HG03342 (cell line): ENCODE results near the gene GPA33.

Source experiments
- ATAC-seq: cut with Tn5 transposase; IDR thresholded peaks from one replicate; pipeline ENCODE4 v1.9.1; 2021; ENCODE audit warnings: mild to moderate bottlenecking, moderate library complexity; ENCODE audit not compliant: unreplicated experiment

The GPA33 gene

DNA sequence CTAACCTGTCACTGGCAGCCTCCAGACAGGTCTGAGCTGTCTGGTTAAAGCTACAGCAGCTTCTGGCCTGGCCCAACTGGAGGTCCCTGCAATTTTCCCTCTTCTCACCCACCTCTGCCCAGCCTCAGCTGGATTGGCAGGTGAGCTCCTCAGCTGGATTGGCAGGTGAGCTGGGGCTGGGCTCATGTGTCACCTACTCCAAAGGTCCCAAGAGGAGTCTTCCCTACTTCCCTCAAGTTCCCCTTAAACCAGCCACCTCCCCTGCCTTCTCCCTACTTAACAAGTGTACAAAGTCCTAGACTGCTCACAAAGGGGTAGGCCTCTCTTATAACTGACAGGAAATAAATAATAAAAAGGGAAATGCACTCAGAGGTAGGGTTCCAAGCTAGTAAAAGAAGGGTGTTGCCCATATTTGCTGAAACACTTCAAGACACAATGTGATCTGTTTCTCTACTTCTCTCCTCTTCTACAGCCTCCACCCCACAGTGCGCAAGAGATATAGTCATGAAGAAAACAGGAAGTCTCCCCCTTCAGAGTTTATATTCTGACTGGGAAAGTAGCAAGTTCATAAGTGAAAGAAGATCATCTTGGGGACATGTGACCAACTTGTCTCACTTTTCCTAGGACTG, at the start of gene GPA33:
TSS of gene GPA33 (minus strand) at position 64 of the 629 bp plus-strand sequence. CDS start 90 bp downstream, outside the sequence.
- ATAC-seq = no peak

DNA sequence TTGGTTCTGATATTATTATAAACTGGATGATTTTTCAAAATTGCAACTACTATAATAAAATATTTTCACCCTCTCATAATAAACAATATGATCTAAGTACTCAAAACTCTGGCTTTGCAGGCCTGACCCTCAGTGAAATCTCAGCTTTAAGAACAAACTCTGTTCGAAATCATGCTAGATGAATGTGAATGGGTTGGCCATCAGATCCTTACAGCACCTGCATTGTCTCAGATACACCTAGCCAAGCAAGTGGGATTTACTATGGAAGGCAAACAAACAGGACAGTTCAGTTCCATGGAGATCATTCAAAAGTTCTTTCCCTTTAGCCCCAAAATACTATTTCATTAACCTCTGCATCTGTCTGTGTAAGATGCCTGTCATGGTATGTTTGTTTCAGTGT, 48.5 kb upstream of the GPA33 start:
- no peak for ATAC-seq

DNA sequence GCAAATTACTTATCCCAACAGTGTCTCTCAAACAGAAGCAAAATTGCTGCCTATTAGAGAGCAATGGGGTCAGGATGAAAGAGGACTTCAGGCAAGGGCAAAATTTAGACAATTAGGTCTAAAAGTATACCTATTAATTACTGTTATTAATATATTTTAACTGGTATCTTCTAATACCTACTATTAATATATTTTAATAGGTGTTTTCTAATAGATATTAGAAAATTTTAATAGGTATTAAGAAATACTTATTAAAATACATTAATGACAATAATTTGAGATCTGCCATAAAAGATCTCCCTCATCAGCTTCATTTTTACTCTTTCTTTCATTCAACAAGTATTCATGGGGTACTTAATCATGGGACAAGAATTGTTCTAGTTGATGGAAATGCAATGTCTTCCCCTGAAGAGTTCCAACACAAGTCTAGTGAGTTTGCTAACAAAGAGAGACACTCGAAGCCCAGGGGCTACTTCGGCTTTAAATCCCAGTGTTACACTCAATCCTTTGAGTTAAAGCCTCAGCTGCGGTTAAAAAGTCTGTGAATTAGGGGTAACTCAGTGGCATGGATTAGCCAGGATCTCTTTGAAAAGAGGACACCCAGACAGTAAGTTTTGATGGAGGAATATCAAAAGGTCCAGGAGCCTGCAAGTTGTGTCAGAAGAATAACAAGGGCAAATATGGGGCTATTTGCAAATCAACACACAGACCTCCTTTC, 47.8 kb upstream of the GPA33 start:
- no peak for ATAC-seq

DNA sequence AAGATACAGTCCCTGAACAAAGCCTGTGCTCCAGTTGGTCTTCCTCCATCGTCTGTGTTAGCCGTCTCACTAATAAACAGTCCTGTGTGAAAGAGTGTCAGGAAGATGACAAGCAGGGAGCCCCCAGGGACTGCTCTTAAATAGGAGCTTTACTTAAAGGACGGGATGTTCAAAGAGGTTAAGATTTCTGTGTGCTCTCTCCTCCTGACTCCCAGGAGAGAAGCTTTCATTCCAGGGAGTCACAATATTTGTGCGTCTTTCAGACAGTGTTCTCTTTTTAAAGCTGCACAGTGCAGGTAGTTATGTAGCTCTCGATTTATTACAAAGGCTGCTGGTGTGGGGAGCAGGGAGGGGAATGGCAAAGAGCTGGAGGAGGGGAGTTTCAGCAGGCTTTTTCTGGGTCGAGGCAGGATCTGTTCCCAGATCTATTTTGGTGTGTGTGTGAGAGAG, 47.2 kb upstream of the GPA33 start:
- ATAC-seq = no peak

- no peak for ATAC-seq
These were observed 46.6 kb upstream of the GPA33 start for GRCh38 chr1:167136806-167137205.

DNA sequence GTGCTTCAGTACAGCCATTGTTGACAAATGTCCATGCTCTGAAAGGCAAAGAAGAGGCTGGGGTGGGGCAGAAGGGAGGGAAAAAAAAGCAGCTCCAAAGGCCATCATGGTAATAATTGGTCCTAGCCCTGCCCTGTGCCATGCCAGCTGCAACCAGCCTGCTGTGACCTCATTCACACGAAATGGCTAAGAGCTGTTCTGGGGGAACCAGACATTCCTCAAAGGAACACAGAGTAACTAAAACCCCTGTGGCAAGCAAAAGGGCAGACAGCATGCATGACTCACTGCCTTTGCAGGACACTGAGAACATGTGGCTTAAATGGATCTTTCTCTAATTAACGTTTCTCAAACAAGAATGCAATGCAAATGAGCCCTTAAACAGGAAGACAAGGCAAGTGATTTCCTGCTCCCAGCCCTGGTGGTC, 46.0 kb upstream of the GPA33 start:
- no peak for ATAC-seq

GRCh38 chr1:167135281-167135840, 45.2 kb upstream of the GPA33 start:
- no peak for ATAC-seq

- ATAC-seq = no peak
These were observed 42.3 kb upstream of the GPA33 start for GRCh38 chr1:167132301-167133010.

DNA sequence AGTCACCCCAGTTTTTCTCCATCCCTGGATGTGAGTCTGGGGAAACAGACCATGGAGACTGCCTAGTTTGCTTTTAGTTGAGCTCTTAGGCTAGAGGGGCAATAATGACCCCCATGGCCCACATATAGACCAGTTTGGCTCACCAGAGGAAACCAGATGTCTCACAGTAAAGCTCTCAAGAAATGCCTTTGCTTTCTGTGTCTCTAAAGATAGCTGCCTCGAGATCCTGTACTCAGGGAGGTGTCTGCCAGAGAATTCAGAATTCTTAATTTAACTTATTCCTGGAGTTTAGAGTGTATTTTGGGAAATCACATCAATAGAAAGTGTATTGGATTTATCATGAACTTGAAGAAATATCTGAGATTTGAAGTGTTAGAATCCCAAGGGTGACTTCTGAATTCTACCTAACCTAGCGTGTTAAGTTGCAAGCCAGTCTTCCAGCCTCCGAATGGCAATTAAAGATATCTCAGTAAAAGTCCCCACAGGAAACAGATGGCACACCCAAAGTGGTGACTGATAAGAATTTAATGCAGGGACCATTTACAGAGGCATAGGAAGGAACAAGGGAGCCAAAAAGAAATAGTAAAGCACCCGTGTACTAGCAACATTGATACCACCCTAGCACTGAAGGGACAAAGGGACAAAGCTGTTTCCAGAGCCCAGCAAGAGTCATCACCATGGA, 40.8 kb upstream of the GPA33 start:
- no peak for ATAC-seq

- ATAC-seq = no peak
These were observed 38.4 kb upstream of the GPA33 start for GRCh38 chr1:167128261-167129227.

GRCh38 chr1:167127661-167128060, 37.5 kb upstream of the GPA33 start:
- no peak for ATAC-seq

DNA sequence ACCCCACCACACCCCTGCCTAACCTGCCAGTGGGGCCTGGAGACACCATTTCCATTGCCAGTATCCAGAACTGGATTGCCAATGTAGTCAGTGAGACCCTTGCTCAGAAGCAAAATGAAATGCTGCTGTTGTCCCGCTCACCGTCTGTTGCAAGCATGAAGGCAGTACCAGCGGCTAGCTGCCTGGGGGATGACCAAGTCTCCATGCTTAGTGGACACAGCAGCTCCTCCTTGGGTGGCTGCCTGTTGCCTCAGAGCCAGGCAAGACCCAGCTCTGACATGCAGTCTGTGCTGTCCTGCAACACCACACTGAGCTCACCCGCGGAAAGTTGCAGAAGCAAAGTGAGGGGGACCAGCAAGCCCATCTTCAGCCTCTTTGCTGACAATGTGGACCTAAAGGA, 37.1 kb upstream of the GPA33 start:
- ATAC-seq = no peak

- no peak for ATAC-seq
These were observed 36.6 kb upstream of the GPA33 start for GRCh38 chr1:167126811-167127210.

- ATAC-seq = no peak
These were observed 36.1 kb upstream of the GPA33 start for GRCh38 chr1:167126317-167126716.

GRCh38 chr1:167122568-167122967, 32.4 kb upstream of the GPA33 start:
- ATAC-seq = no peak

- no peak for ATAC-seq
These were observed 31.9 kb upstream of the GPA33 start for GRCh38 chr1:167122121-167122480.

DNA sequence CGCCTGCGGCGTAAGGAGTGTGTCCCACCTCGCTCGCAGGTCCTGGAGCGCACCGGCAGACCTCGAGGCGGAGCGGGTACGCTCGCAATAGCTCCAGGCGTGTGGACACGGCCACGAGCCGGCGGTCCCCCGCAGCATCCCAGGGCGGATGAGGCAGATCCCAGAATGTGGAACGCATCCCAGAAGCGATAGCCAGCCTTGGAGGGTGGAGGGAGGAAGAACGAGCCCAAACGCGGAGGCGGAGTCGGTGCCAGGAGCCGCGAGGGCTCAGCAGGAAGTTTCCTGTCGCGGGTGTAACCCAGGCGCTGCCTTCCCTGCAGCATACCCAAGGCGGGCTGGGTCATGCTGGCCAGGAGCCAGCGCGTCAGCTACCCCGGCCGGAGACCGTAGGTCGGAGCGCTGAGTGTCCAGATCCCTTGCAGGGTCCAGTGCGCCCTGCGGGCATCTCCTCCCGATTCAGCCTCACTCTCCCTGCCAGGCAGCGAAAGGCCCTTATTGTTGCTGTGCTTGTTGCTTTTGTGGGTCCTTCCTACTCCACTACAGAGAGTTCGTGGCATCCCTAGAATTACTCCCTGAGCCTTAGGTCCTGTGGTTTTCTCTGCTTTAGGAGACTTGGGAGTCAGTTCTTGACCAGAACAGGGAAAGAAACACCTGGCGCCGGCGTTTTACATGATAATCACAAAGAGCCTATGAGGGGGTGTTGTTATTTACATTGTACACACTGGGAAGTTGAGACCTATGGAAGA, 31.4 kb upstream of the GPA33 start:
- no peak for ATAC-seq

- no peak for ATAC-seq
These were observed 30.7 kb upstream of the GPA33 start for GRCh38 chr1:167120899-167121298.

GRCh38 chr1:167119696-167120095, 29.5 kb upstream of the GPA33 start:
- no peak for ATAC-seq
